HG02938 (cell line): ENCODE measurements around the gene IQUB.
"Not testable (repeated sequence)": the region's sequence is repeated elsewhere in the genome, so short reads cannot be mapped to it uniquely, and the experiment has no call there.

Experiments used
- ATAC-seq: cut with Tn5 transposase; IDR thresholded peaks from one replicate; pipeline ENCODE4 v1.9.1; 2021; ENCODE audit warnings: mild to moderate bottlenecking, moderate library complexity; ENCODE audit not compliant: unreplicated experiment

IQUB gene

GRCh38 chr7:123424463-123424862, 109.9 kb downstream of the IQUB start:
- ATAC-seq: no peak

GRCh38 chr7:123423622-123424021, 110.8 kb downstream of the IQUB start:
- ATAC-seq: no peak

DNA sequence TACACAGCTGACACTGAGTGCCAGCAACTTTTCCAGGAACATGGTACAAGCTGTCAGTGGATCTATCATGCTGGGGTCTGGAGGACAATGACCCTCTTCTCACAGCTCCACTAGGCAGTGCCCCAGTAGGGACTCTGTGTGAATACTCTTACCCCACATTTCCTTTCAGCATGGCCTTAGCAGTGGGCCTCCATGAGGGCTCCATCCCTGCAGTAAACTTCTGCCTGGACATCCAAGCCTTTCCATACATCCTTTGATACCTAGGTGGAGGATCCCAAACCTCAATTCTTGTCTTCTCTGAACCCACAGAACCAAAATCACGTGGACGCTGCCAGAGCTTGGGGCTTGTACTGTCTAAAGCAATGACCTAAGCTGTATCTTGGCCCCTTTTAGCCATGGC, 116.8 kb downstream of the IQUB start:
- ATAC-seq: no peak

GRCh38 chr7:123415625-123416024, 118.8 kb downstream of the IQUB start:
- no peak for ATAC-seq

DNA sequence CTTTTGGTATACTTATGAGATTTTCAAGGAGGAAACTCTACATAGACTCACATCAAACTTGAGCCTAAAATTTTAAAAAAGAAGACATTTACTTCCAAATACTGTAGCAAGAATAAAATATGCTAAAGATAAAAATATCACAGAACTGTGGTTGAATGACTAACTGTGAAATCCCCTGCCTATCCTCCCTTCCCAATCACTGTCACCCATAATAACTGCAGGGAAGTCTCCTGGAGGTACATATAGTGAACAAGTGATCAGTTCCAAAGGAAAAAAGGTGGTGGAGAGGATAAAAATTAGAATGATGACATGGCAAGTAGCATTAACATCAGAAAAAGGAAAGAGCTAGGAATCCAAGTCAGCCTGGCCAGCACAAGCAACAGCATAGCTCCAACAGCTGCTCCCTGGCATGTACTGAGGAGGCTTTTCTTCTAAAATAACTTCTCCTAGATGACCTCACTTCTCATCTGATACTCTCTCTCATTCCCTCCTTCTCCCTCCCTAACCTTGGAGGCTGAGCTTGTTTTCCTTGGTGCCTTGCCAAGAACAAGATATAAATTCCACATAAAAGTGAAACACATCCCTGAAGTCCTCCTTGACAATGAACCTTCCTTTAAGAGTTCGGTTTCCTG, 124.0 kb downstream of the IQUB start:
- ATAC-seq: no peak

- ATAC-seq: not testable (repeated sequence)
Measured at GRCh38 chr7:123407951-123408350, 126.4 kb downstream of the IQUB start.
